Mesenchymal stem cell (in vitro differentiated cells and primary cell): Measurements from ENCODE around the gene SLA2.
A peak's percentile ranks its signal among the peaks of the same experiment; 100 is the strongest.

Source experiments
- DNase-seq: peaks from one replicate; pipeline ENCODE4 v3.0.0-alpha.2; 2013
- H2AFZ ChIP-seq: one replicate; pipeline ENCODE4 v1.6.1; 2013; ENCODE audit warnings: low read depth, mild to moderate bottlenecking, control low read depth, inconsistent platforms, low read length, moderate library complexity
- H2AK5ac ChIP-seq: 2 replicates; pipeline ENCODE4 v1.6.1; 2013; ENCODE audit warnings: low read length, moderate library complexity, mild to moderate bottlenecking, inconsistent platforms; ENCODE audit not compliant: severe bottlenecking
- H2BK120ac ChIP-seq: one replicate; pipeline ENCODE4 v1.6.1; 2013; ENCODE audit warnings: low read depth, mild to moderate bottlenecking, inconsistent platforms, low read length, moderate library complexity
- H2BK12ac ChIP-seq, 2 experiments: one replicate each; pipeline ENCODE4 v1.6.1; 2013; ENCODE audit warnings: inconsistent platforms in 2 of 2, low read length in 2 of 2, mild to moderate bottlenecking in 2 of 2, moderate library complexity in 2 of 2, control low read depth in 1 of 2
- H2BK15ac ChIP-seq: one replicate; pipeline ENCODE4 v1.6.1; 2013; ENCODE audit warnings: mild to moderate bottlenecking, low read depth, inconsistent platforms; ENCODE audit not compliant: poor library complexity, severe bottlenecking
- H2BK5ac ChIP-seq: 2 replicates; pipeline ENCODE4 v1.6.1; 2013; ENCODE audit warnings: low read depth, mild to moderate bottlenecking, low read length, control low read depth, inconsistent platforms; ENCODE audit not compliant: poor library complexity, severe bottlenecking
- H3K14ac ChIP-seq, 2 experiments: one replicate each; pipeline ENCODE4 v1.6.1; 2013; ENCODE audit warnings: inconsistent platforms in 2 of 2, low read length in 2 of 2, control low read depth in 1 of 2, mild to moderate bottlenecking in 1 of 2, moderate library complexity in 1 of 2
- H3K18ac ChIP-seq, 2 experiments: one replicate each; pipeline ENCODE4 v1.6.1; 2013; ENCODE audit warnings: inconsistent platforms in 2 of 2, low read length in 2 of 2, control low read depth in 1 of 2, low read depth in 1 of 2, mild to moderate bottlenecking in 1 of 2
- H3K23ac ChIP-seq, 2 experiments: one replicate each; pipeline ENCODE4 v1.6.1; 2013; ENCODE audit warnings: inconsistent platforms in 2 of 2, low read length in 2 of 2, mild to moderate bottlenecking in 2 of 2, moderate library complexity in 2 of 2, control low read depth in 1 of 2
- H3K27ac ChIP-seq: 2 replicates; pipeline ENCODE4 v1.5.1; 2013; ENCODE audit warnings: mild to moderate bottlenecking, moderate library complexity, low read length, control low read depth, inconsistent platforms; ENCODE audit not compliant: poor library complexity, severe bottlenecking
- H3K27me3 ChIP-seq, 2 experiments: 2 replicates each; pipeline versions ENCODE4 v1.6.1 to v1.7.0; 2013; ENCODE audit warnings: low read length in 2 of 2, mild to moderate bottlenecking in 2 of 2, moderate library complexity in 2 of 2, control low read depth in 1 of 2, inconsistent platforms in 1 of 2; ENCODE audit not compliant: control insufficient read depth in 1 of 2, insufficient read depth in 1 of 2
- H3K36me3 ChIP-seq, 2 experiments: 2 replicates each; pipeline versions ENCODE4 v1.6.1 to v1.7.0; 2013; ENCODE audit warnings: low read length in 2 of 2, control low read depth in 1 of 2, inconsistent platforms in 1 of 2, low read depth in 1 of 2, mild to moderate bottlenecking in 1 of 2; ENCODE audit not compliant: insufficient read depth in 2 of 2, control insufficient read depth in 1 of 2
- H3K4ac ChIP-seq, 2 experiments: one replicate each; pipeline ENCODE4 v1.6.1; 2013; ENCODE audit warnings: inconsistent platforms in 2 of 2, low read length in 2 of 2, mild to moderate bottlenecking in 2 of 2, moderate library complexity in 2 of 2, control low read depth in 1 of 2, low read depth in 1 of 2
- H3K4me1 ChIP-seq: 2 replicates; pipeline ENCODE4 v1.6.1; 2013; ENCODE audit warnings: low read depth, low read length, control low read depth; ENCODE audit not compliant: control insufficient read depth, insufficient read depth
- H3K4me2 ChIP-seq: 2 replicates; pipeline ENCODE4 v1.6.1; 2013; ENCODE audit warnings: low read length, mild to moderate bottlenecking, inconsistent platforms; ENCODE audit not compliant: poor library complexity, severe bottlenecking
- H3K4me3 ChIP-seq, 2 experiments: 2 replicates each; pipeline versions ENCODE4 v1.5.1 to v1.7.0; 2013; ENCODE audit warnings: low read length in 2 of 2, mild to moderate bottlenecking in 2 of 2, control low read depth in 1 of 2, low read depth in 1 of 2; ENCODE audit not compliant: insufficient read depth in 1 of 2
- H3K79me1 ChIP-seq: replicated peaks from 2 replicates; pipeline ENCODE4 v1.6.1; 2013; ENCODE audit warnings: mild to moderate bottlenecking, control low read depth, low read length, inconsistent platforms; ENCODE audit not compliant: poor library complexity, severe bottlenecking
- H3K9ac ChIP-seq: 2 replicates; pipeline ENCODE4 v1.7.0; 2013; ENCODE audit warnings: mild to moderate bottlenecking, low read length, moderate library complexity
- H3K9me3 ChIP-seq: 2 replicates; pipeline ENCODE4 v1.7.0; 2013; ENCODE audit warnings: mild to moderate bottlenecking, low read length; ENCODE audit not compliant: control insufficient read depth
- H4K8ac ChIP-seq: one replicate; pipeline ENCODE4 v1.6.1; 2013; ENCODE audit warnings: inconsistent platforms, mild to moderate bottlenecking, low read length, moderate library complexity
- H4K91ac ChIP-seq: one replicate; pipeline ENCODE4 v1.6.1; 2013; ENCODE audit warnings: mild to moderate bottlenecking, low read length, inconsistent platforms
- WGBS: methylation state at CpG from one replicate; pipeline ENCODE4 v1.1.7; 2013; ENCODE audit warnings: mixed read lengths; 5-methylcytosine and 5-hydroxymethylcytosine counted together

The SLA2 gene

DNA sequence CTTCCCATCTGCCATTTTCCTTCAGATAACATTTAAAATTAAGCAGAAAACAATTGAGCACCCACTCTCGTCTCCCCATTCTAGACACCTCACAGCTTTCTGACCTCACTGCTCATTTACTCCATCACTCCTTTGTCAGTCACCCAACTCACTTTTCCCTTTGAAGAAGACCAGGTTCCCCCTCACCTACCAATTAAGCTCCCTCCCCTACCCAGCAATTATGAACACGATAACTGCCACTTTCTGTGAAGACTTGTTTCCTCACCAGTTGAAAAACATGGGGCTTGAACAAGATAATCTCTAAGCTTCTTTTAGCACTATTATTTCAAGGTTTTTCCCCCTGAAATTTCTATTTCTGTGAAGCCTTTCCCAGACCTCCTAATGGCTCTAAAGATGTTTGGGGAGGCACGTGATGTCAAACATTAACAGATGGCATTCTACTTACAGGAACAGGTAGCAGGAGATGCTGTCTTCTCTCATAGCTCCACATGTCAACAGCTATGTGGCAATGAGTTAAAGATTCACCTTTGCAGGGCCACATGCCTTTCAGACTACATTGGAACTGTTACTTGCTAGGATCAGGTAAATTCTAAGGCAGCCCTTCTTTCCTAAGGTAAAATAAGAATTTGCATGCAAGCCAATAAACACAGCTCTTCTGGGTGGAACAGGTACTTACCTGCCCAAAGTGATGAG lies 24.8 kb upstream of the SLA2 start:
- Histone ChIP-seq H3K14ac (no peak overlapping the region), H3K9me3 (no peaks in the 10 kb centered on the region)

GRCh38 chr20:36666181-36666740 lies 20.3 kb upstream of the SLA2 start:
- Histone ChIP-seq H3K18ac (no peak overlapping the region), H2AK5ac (no peak overlapping the region), H2AFZ (no peak overlapping the region), H3K4me1 (no peaks in the 10 kb centered on the region), H3K4me3 (no peak overlapping the region), H2BK120ac (no peak overlapping the region), H3K4me2 (no peak overlapping the region), H3K9ac (no peak overlapping the region), H4K91ac (no peak overlapping the region), H3K79me1 (no peaks in the 10 kb centered on the region), H4K8ac (no peak overlapping the region), H3K27ac (no peak overlapping the region), H3K36me3 (peaks cover 15 to 68% of the 10 kb centered on the region in 2 experiments), H2BK15ac (no peak overlapping the region), H3K23ac (no peak overlapping the region), H2BK12ac (no peak overlapping the region), H3K27me3 (no peaks in the 10 kb centered on the region), H3K9me3 (no peaks in the 10 kb centered on the region), H2BK5ac (no peak overlapping the region), H3K14ac (no peak overlapping the region), H3K4ac (no peak overlapping the region)
- WGBS = 89% methylated on average over 3 of the region's 4 CpGs
- peak; percentile 45 for DNase-seq

More for the DNA sequence above, 24.8 kb upstream of the SLA2 start:
- H2BK15ac ChIP-seq = no peak overlapping the region
- DNase-seq = no peak
- no peak overlapping the region for H4K8ac ChIP-seq
- H3K23ac ChIP-seq = no peak overlapping the region
- no peaks in the 10 kb centered on the region for H3K4me1 ChIP-seq
- 94% methylated on average over 3 of the region's 3 CpGs for WGBS
- H3K18ac ChIP-seq = no peak overlapping the region
- H4K91ac ChIP-seq = no peak overlapping the region
- H2BK12ac ChIP-seq = no peak overlapping the region
- H3K4ac ChIP-seq = no peak overlapping the region
- no peak overlapping the region for H2BK120ac ChIP-seq
- no peak overlapping the region for H3K9ac ChIP-seq
- H2AFZ ChIP-seq = no peak overlapping the region
- H3K4me2 ChIP-seq = no peak overlapping the region
- no peaks in the 10 kb centered on the region for H3K27me3 ChIP-seq
- H3K27ac ChIP-seq = no peak overlapping the region
- H3K79me1 ChIP-seq = no peaks in the 10 kb centered on the region
- no peak overlapping the region for H3K4me3 ChIP-seq
- H2BK5ac ChIP-seq = no peak overlapping the region
- H3K36me3 ChIP-seq = peaks cover 4 to 40% of the 10 kb centered on the region in 2 experiments
- H2AK5ac ChIP-seq = no peak overlapping the region

- no peaks in the 10 kb centered on the region for H3K79me1 ChIP-seq
- H3K4me1 ChIP-seq = no peaks in the 10 kb centered on the region
- H3K4me3 ChIP-seq = no peak overlapping the region
- H3K36me3 ChIP-seq = peaks cover 15 to 67% of the 10 kb centered on the region in 2 experiments
- no peaks in the 10 kb centered on the region for H3K27me3 ChIP-seq
- no peak overlapping the region for H4K8ac ChIP-seq
- H3K14ac ChIP-seq = no peak overlapping the region
- H3K18ac ChIP-seq = no peak overlapping the region
- no peak overlapping the region for H2BK12ac ChIP-seq
- no peak overlapping the region for H3K9ac ChIP-seq
- H3K4ac ChIP-seq = no peak overlapping the region
- H3K9me3 ChIP-seq = no peaks in the 10 kb centered on the region
- no peak overlapping the region for H3K27ac ChIP-seq
- no peak overlapping the region for H2AFZ ChIP-seq
- no peak overlapping the region for H3K4me2 ChIP-seq
- no peak overlapping the region for H3K23ac ChIP-seq
- H4K91ac ChIP-seq = no peak overlapping the region
- no peak overlapping the region for H2BK5ac ChIP-seq
- no peak overlapping the region for H2BK120ac ChIP-seq
- H2BK15ac ChIP-seq = no peak overlapping the region
- 90% methylated on average over 2 of the region's 2 CpGs for WGBS
- H2AK5ac ChIP-seq = no peak overlapping the region
- DNase-seq = no peak
Measured at GRCh38 chr20:36663031-36663430, 17.0 kb upstream of the SLA2 start.

GRCh38 chr20:36658300-36658699 lies 12.3 kb upstream of the SLA2 start:
- Histone ChIP-seq H3K27me3 (no peaks in the 10 kb centered on the region), H2BK12ac (no peak overlapping the region), H2BK5ac (no peak overlapping the region), H3K18ac (no peak overlapping the region), H4K8ac (no peak overlapping the region), H3K36me3 (peaks cover 26 to 65% of the 10 kb centered on the region in 2 experiments), H3K27ac (no peak overlapping the region), H3K79me1 (no peaks in the 10 kb centered on the region), H3K4me2 (no peak overlapping the region), H3K4me1 (no peaks in the 10 kb centered on the region), H3K14ac (no peak overlapping the region), H4K91ac (no peak overlapping the region), H3K4ac (no peak overlapping the region), H2AFZ (no peak overlapping the region), H2BK120ac (no peak overlapping the region), H3K23ac (no peak overlapping the region), H3K9me3 (no peaks in the 10 kb centered on the region), H3K9ac (no peak overlapping the region), H3K4me3 (no peak overlapping the region), H2BK15ac (no peak overlapping the region), H2AK5ac (no peak overlapping the region)
- 98% methylated on average over 3 of the region's 3 CpGs for WGBS
- no peak for DNase-seq
